Activated T-cell treated with anti-CD3 and anti-CD28 coated beads for 4 hours (primary cell): ENCODE measurements around the gene OVCA2.

Experiments
- DNase-seq: peaks from one replicate; pipeline ENCODE4 v3.0.0-alpha.2; 2020

Gene OVCA2

DNA sequence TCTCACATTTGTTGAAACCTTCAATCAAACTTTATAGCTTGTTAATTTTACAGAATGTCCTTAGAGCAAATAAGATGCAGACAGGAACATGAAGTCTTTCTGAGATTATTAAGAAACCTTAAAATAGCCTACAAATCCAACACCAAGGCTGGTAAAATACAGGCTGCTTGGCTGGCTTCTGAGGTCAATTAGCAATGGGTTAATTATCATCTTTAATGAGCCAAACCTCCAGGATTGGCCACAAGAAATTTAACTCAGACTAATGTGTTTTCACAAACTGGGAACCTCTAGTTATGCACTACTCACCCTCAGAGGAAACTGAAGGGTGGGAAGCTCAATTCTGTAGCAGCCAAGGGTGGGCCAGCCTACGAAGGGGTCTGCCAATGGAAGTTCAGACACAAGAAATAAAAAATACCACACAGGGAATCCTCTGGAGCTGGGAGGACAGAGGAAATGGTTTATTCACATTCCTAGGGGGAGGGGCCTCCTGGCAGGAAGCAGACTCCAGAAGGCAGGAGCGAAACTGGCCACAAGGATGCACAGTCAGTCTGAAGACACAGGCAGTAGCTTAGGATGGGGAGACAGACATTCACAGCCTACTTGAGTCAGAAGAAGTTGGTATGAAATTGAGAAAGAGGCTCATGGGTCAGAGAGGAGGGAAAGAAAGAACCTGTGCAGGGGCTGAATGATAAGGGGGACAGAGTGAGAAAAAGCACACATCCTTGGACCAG is 49.1 kb downstream of the OVCA2 start:
- DNase-seq, result no peak

DNA sequence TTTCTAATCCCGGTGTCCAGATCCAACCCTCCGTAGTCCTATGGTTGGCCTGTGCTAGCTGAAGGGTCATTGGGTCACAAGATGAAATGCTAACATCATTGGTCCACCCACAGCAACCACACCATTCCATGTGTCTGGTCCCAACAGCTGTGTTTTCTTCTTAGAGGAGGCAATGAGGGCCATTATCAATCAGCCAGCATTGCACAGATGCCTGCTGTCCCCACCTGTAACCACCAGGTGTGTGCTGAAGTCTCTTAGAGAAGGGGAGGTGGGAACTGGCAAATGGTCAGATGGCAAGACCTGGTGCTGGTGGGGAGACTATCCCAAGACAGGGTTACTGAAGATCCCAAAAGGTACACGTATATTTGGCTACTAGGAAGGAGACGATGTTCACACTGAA is 50.4 kb downstream of the OVCA2 start:
- DNase-seq, result no peak
